WTC11 (cell line): ENCODE results near the gene ATF6B.

Experiments
- NFATC4 ChIP-seq: fragments of 250-450 bp; sonication (Bioruptor Pico); IDR thresholded peaks from 2 replicates; pipeline ENCODE4 v1.9.0; 2021; ENCODE audit warnings: mild to moderate bottlenecking
- SMAD4 ChIP-seq: sonication (generic); formaldehyde crosslinking; IDR thresholded peaks from 2 replicates; pipeline ENCODE4 v1.8.0; 2022; ENCODE audit warnings: mild to moderate bottlenecking, missing genetic modification reagents
- SP1 ChIP-seq: sonication (generic); formaldehyde crosslinking; conservative IDR thresholded peaks from 2 replicates; pipeline ENCODE4 v1.8.1; 2022; ENCODE audit warnings: missing genetic modification reagents
- ZNF396 ChIP-seq: fragments of 250-450 bp; sonication (Bioruptor Pico); IDR thresholded peaks from 2 replicates; pipeline ENCODE4 v1.8.0; 2021; ENCODE audit warnings: mild to moderate bottlenecking, moderate library complexity, borderline replicate concordance
- TF ChIP-seq, protein P1 (sequence below): sonication (generic); formaldehyde crosslinking; IDR thresholded peaks from 2 replicates; pipeline ENCODE4 v1.8.1; 2022; ENCODE audit warnings: low read depth, missing genetic modification reagents, borderline replicate concordance
- TF ChIP-seq, protein P2 (sequence below): fragments of 200-600 bp; IDR thresholded peaks from 2 replicates; pipeline ENCODE4 v1.8.0; 2022; ENCODE audit warnings: antibody characterized with exemption
- TF ChIP-seq, protein P3 (sequence below): sonication (generic); formaldehyde crosslinking; IDR thresholded peaks from 2 replicates; pipeline ENCODE4 v1.8.1; 2022; ENCODE audit warnings: low read depth, mild to moderate bottlenecking, moderate library complexity, missing genetic modification reagents, borderline replicate concordance

DNA sequence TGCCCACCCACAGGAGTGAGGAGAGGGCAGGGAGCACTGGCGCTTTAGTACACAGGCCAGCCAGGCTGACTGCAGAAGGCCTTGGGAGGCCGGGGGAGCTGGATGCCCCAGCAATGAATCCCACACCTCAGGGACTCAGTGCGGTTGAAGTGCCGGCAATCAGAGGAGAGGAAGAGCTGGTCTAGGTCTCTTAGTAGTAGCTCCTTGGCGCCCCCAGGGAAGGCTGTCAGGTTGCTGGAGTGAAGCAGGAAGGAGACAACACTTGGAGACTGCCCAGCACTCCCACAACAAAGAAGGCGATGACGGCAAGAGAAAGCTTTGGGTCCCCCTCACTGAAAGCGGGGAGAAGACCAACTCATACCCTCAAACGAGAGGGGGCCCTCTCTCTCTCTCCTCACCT, 10.6 kb downstream of the ATF6B start:
- TF ChIP-seq, protein P1, sequence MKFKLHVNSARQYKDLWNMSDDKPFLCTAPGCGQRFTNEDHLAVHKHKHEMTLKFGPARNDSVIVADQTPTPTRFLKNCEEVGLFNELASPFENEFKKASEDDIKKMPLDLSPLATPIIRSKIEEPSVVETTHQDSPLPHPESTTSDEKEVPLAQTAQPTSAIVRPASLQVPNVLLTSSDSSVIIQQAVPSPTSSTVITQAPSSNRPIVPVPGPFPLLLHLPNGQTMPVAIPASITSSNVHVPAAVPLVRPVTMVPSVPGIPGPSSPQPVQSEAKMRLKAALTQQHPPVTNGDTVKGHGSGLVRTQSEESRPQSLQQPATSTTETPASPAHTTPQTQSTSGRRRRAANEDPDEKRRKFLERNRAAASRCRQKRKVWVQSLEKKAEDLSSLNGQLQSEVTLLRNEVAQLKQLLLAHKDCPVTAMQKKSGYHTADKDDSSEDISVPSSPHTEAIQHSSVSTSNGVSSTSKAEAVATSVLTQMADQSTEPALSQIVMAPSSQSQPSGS (CRISPR knock-in tag), result no peak
- TF ChIP-seq, protein P2, sequence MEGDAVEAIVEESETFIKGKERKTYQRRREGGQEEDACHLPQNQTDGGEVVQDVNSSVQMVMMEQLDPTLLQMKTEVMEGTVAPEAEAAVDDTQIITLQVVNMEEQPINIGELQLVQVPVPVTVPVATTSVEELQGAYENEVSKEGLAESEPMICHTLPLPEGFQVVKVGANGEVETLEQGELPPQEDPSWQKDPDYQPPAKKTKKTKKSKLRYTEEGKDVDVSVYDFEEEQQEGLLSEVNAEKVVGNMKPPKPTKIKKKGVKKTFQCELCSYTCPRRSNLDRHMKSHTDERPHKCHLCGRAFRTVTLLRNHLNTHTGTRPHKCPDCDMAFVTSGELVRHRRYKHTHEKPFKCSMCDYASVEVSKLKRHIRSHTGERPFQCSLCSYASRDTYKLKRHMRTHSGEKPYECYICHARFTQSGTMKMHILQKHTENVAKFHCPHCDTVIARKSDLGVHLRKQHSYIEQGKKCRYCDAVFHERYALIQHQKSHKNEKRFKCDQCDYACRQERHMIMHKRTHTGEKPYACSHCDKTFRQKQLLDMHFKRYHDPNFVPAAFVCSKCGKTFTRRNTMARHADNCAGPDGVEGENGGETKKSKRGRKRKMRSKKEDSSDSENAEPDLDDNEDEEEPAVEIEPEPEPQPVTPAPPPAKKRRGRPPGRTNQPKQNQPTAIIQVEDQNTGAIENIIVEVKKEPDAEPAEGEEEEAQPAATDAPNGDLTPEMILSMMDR, result no peak
- TF ChIP-seq ZNF396 (no peak), SP1 (no peak), NFATC4 (no peak), SMAD4 (CRISPR knock-in tag) (no peak)
- TF ChIP-seq, protein P3, sequence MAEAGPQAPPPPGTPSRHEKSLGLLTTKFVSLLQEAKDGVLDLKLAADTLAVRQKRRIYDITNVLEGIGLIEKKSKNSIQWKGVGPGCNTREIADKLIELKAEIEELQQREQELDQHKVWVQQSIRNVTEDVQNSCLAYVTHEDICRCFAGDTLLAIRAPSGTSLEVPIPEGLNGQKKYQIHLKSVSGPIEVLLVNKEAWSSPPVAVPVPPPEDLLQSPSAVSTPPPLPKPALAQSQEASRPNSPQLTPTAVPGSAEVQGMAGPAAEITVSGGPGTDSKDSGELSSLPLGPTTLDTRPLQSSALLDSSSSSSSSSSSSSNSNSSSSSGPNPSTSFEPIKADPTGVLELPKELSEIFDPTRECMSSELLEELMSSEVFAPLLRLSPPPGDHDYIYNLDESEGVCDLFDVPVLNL, result no peak
